Common myeloid progenitor, CD34-positive (primary cell): ENCODE data around the gene LPP.
A peak's percentile ranks its signal among the peaks of the same experiment; 100 is the strongest.

Experiments used
- CTCF ChIA-PET: fragments of 350-600 bp; sonication (Branson Sonifier 250); formaldehyde crosslinking; loops from one replicate; lab custom pipeline; 2021; ENCODE audit warnings: antibody characterized with exemption; lab: Charles Lee
- POLR2A ChIA-PET: fragments of 350-600 bp; sonication (Branson Sonifier 250); formaldehyde crosslinking; loops from one replicate; lab custom pipeline; 2021; ENCODE audit warnings: antibody characterized with exemption; lab: Charles Lee
- DNase-seq, 3 donors: peaks; one replicate each; pipeline versions ENCODE4 v3.0.0 to v3.0.0-alpha.2; 2013
- H3K27ac ChIP-seq, 2 experiments: 1 replicate in 1 of 2; 2 replicates in 1 of 2; pipeline ENCODE4 v1.7.0; 2013; ENCODE audit warnings: inconsistent platforms in 2 of 2, low read length in 2 of 2, mild to moderate bottlenecking in 2 of 2, low read depth in 1 of 2, moderate library complexity in 1 of 2; ENCODE audit not compliant: severe bottlenecking in 2 of 2, insufficient read depth in 1 of 2, poor library complexity in 1 of 2
- H3K27me3 ChIP-seq, 5 experiments: replicated peaks in 2 of 5; 1 replicate in 3 of 5; 2 replicates in 2 of 5; pipeline versions ENCODE4 v1.6.1 to v1.7.0; 2013; ENCODE audit warnings: low read length in 4 of 5, mild to moderate bottlenecking in 2 of 5, moderate library complexity in 2 of 5, inconsistent platforms in 1 of 5; ENCODE audit not compliant: insufficient read depth in 5 of 5, control insufficient read depth in 4 of 5
- H3K36me3 ChIP-seq, 4 experiments: 1 replicate in 2 of 4; 2 replicates in 2 of 4; pipeline versions ENCODE4 v1.6.1 to v1.7.0; 2013; ENCODE audit warnings: low read length in 3 of 4, control low read depth in 1 of 4, mild to moderate bottlenecking in 1 of 4; ENCODE audit not compliant: control insufficient read depth in 4 of 4, insufficient read depth in 4 of 4
- H3K4me1 ChIP-seq, 4 experiments: 1 replicate in 3 of 4; 2 replicates in 1 of 4; pipeline versions ENCODE4 v1.6.1 to v1.7.1; 2013; ENCODE audit warnings: low read length in 3 of 4, mild to moderate bottlenecking in 3 of 4, control low read depth in 1 of 4, inconsistent platforms in 1 of 4, moderate library complexity in 1 of 4; ENCODE audit not compliant: control insufficient read depth in 4 of 4, insufficient read depth in 4 of 4; ENCODE audit errors: control extremely low read depth in 1 of 4
- H3K4me3 ChIP-seq, 7 experiments: 1 replicate in 4 of 7; 2 replicates in 3 of 7; pipeline versions ENCODE4 v1.5.1 to v1.7.0; 2013; ENCODE audit warnings: mild to moderate bottlenecking in 7 of 7, low read length in 6 of 7, moderate library complexity in 6 of 7, inconsistent platforms in 2 of 7, low read depth in 2 of 7, control low read depth in 1 of 7; ENCODE audit not compliant: insufficient read depth in 4 of 7, control insufficient read depth in 1 of 7; ENCODE audit errors: extremely low read depth in 1 of 7
- H3K9me3 ChIP-seq, 5 experiments: 1 replicate in 4 of 5; 2 replicates in 1 of 5; pipeline versions ENCODE4 v1.6.1 to v1.7.1; 2013; ENCODE audit warnings: low read length in 4 of 5, mild to moderate bottlenecking in 2 of 5, inconsistent platforms in 1 of 5, low read depth in 1 of 5, moderate library complexity in 1 of 5; ENCODE audit not compliant: control insufficient read depth in 4 of 5, insufficient read depth in 2 of 5; ENCODE audit errors: control extremely low read depth in 1 of 5
- WGBS: methylation state at CpG from one replicate; pipeline ENCODE4 v1.1.5; 2013; ENCODE audit not compliant: insufficient coverage; 5-methylcytosine and 5-hydroxymethylcytosine counted together

The LPP gene

DNA sequence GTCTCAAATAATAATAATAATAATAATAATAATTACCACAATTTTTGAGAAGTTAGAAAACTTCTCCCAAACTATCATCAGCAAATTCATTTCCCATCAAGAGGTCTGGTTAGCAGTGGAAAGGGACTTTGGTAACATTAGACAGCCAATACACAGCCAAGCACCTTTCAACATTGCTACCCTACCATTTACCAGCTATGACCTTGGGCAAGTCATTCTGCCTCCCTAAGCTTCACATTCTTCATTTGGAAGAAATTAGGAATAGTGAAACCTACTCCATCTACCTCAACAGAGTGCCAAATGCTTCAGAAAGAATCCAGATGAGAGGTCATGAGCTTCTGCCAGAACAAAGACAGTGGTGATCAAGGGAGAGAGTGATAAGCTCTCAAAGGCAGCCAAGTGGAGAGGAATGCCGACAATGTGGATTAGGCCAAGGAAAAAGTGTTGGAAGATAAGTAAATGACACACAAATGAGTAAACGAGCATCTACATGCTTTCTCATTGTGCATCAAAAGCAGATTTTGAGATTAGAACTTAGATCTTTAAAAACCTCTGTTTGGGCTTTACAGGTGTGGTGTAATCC is 42.9 kb upstream of the LPP start:
- H3K27ac ChIP-seq, result no peak overlapping the region
- WGBS, result 100% methylated on average over 2 of the region's 2 CpGs
- CTCF ChIA-PET, result no interaction called here
- H3K4me3 ChIP-seq, result no peak overlapping the region
- DNase-seq, result no peak
- POLR2A ChIA-PET, result no interaction called here
- peaks cover 0 to 6% (median 0%) of the 10 kb centered on the region in 4 experiments for H3K4me1 ChIP-seq
- no peaks in the 10 kb centered on the region for H3K27me3 ChIP-seq
- no peaks in the 10 kb centered on the region for H3K36me3 ChIP-seq
- H3K9me3 ChIP-seq, result no peaks in the 10 kb centered on the region

DNA sequence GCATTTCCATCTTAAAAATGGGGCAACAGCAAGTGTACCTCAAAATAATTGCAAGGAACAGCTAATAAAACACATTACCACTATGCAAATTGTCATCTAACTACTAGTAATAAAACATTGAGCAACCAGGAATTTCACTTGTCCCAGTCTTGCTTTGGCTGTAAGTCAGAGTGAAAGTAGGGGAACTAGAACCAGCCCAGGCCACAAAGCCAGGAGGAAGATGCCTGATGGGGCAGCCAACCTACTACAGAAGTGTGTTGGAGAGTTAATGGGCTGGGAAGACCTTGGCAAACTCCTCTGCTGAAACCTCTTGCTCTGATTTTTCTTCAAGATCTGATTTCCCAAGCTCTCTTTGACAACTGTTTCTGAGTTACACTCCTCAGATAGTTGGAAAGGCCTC is 40.2 kb upstream of the LPP start:
- Histone ChIP-seq H3K4me3 (no peak overlapping the region), H3K27me3 (no peaks in the 10 kb centered on the region), H3K9me3 (peaks cover 0 to 2% (median 0%) of the 10 kb centered on the region in 5 experiments), H3K27ac (no peak overlapping the region), H3K36me3 (no peaks in the 10 kb centered on the region), H3K4me1 (peaks cover 0 to 6% (median 0%) of the 10 kb centered on the region in 4 experiments)
- ChIA-PET CTCF (no interaction called here), POLR2A (no interaction called here)
- no peak for DNase-seq

DNA sequence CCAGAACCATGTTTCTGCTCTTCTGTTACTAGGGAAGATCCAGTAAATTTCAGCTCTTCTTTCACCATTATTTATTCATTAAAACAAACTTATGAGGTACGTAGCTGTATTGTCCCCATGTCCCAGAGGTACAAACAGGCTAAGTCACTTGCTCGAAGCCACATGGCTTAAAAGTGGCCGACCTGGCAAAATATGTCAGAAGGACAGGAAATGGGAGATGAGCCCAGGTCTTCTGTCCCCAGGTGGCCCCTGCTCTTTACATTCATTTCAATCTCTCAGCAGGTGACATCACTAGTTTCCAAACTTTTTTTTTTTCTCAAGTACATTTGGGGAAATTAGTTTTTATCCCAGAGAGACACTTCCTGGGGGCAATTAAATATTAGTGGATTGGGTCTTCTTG is 34.1 kb upstream of the LPP start:
- no peak overlapping the region for H3K27ac ChIP-seq
- H3K36me3 ChIP-seq, result no peaks in the 10 kb centered on the region
- no peak overlapping the region for H3K4me3 ChIP-seq
- peaks cover 0 to 2% (median 0%) of the 10 kb centered on the region in 5 experiments for H3K9me3 ChIP-seq
- WGBS, result 90% methylated on average over 2 of the region's 3 CpGs
- H3K4me1 ChIP-seq, result peaks cover 6 to 23% (median 13%) of the 10 kb centered on the region in 4 experiments
- ChIA-PET CTCF (no interaction called here), POLR2A (no interaction called here)
- DNase-seq, result no peak
- H3K27me3 ChIP-seq, result no peaks in the 10 kb centered on the region

DNA sequence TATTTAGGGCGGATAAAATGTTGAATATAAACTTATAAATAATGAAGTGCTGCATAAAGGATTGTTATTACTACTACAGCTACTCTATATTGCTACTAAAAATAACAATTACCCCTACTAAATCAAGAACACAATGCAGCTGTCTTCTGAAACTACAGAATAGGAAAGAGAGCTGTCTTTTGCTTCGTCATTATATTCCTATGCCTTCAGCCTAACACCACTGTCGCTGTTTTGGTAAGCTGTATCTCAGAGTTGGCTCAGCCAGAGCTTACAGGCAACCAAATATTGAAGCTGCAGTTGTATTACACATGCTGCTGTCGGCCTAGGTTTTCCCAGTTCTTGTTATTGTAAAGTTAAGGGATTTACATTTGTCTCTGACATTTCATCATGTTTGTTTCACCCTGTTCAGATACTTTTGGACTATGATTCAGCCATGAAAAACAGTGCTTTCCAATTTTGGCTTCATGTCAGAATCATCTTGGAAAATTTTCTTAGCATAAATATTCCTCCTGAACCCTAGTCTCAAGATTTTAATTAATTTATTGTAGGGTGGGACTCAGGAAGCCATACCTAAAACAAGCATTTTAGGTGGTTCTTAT is 31.3 kb upstream of the LPP start:
- 92% methylated on average over 2 of the region's 4 CpGs for WGBS
- Histone ChIP-seq H3K9me3 (no peaks in the 10 kb centered on the region), H3K4me3 (no peak overlapping the region), H3K36me3 (no peaks in the 10 kb centered on the region), H3K4me1 (peaks cover 6 to 23% (median 13%) of the 10 kb centered on the region in 4 experiments), H3K27ac (no peak overlapping the region), H3K27me3 (no peaks in the 10 kb centered on the region)
- ChIA-PET CTCF (no interaction called here), POLR2A (no interaction called here)
- DNase-seq, result peak in 2 of 3 donors; percentile 18 to 19

DNA sequence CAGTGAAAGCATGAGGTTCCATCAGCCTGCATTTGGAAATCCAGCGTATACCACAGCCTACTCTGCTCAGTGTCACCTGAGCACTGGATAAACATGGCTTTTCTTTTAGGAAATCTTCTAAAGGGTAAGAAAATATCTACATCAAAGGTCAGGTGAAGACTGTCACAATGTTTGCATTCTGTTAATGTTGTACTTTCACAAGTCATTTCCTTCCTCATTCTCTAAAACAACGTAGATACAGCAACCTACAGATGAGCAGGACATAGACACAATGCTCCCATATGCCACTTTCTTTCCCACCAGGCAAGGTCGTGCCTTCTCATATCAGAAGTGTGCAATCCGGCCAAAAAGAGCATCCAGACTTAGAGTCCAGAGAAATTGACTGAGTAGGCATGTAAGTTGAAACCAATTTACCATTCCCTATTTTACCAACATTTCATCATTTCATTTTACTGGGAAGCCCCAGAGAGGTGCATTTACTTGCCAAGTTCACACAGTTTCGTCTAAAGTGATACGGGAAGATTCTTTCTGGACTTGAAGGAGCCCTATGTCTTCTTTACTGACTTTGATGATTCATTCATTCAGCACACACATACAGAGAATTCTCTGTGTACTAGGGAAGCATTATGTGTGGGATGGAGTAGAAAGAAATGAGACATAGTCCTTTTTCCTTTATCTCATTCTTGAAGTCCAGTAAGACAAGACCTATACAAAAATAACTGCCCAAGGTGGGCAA is 30.6 kb upstream of the LPP start:
- no peak overlapping the region for H3K4me3 ChIP-seq
- H3K27ac ChIP-seq, result no peak overlapping the region
- no peaks in the 10 kb centered on the region for H3K9me3 ChIP-seq
- H3K4me1 ChIP-seq, result peaks cover 6 to 23% (median 13%) of the 10 kb centered on the region in 4 experiments
- CTCF ChIA-PET, result no interaction called here
- POLR2A ChIA-PET, result no interaction called here
- no peaks in the 10 kb centered on the region for H3K27me3 ChIP-seq
- H3K36me3 ChIP-seq, result no peaks in the 10 kb centered on the region
- DNase-seq, result peak; percentile 10 to 52 (median 41)
- 60% methylated on average over 4 of the region's 6 CpGs for WGBS

DNA sequence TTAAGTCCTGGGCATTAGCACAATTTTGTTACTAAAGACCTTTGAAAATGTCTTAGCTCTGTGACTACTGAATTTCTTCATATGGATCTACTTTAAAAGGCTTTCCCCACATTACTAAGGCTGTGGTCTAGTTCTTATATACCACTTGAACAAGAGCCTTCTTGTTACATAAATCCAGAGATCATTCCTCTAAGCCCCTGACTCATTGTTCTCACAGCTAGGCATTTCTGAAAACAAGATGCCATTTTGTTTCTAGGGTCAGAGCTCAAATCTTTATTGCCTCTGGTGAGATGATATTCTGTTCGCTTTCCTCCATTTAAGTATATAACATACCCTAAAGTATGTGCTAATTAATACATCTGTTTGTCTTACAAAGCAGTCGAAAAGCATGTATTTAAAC is 29.8 kb upstream of the LPP start:
- Histone ChIP-seq H3K27me3 (no peaks in the 10 kb centered on the region), H3K4me3 (no peak overlapping the region), H3K4me1 (peaks cover 6 to 23% (median 13%) of the 10 kb centered on the region in 4 experiments), H3K27ac (no peak overlapping the region), H3K9me3 (no peaks in the 10 kb centered on the region), H3K36me3 (no peaks in the 10 kb centered on the region)
- no peak for DNase-seq
- ChIA-PET CTCF (no interaction called here), POLR2A (interaction anchor here (0.6 kb wide), 1 partner anchor 403 kb away, joined by 3 read pairs; no protein-coding TSS in a partner anchor)
- 80% methylated on average over 1 of the region's 2 CpGs for WGBS

DNA sequence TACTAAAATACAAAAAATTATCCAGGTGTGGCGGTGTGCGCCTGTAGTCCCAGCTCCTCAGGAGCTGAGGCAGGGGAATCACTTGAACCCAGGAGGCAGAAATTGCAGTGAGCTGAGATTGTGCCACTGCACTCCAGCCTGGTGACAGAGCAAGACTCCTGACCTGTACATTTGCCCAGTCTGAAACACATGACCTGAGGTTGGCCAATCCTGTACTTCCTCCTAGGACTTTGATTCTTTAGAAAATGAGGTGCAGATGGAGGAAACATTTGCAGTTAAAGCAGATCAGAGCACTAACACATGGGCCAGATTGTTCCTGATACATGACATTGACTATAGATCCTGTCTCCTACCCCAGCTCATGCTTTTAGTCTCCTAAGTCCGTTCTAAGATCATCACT is 28.9 kb upstream of the LPP start:
- Histone ChIP-seq H3K9me3 (no peaks in the 10 kb centered on the region), H3K4me3 (no peak overlapping the region), H3K27me3 (no peaks in the 10 kb centered on the region), H3K27ac (no peak overlapping the region), H3K4me1 (peaks cover 6 to 23% (median 13%) of the 10 kb centered on the region in 4 experiments), H3K36me3 (no peaks in the 10 kb centered on the region)
- ChIA-PET POLR2A (no interaction called here), CTCF (interaction anchor here (1.1 kb wide), 1 partner anchor 136 kb away, joined by 3 read pairs; no protein-coding TSS in a partner anchor)
- WGBS, result 100% methylated on average over 3 of the region's 3 CpGs
- no peak for DNase-seq
